Fibroblast of lung (primary cell): Measurements from ENCODE around the gene SEC14L1. TPM values are rescaled to one million over a fixed set of nuclear protein-coding genes. Genes with fewer than 3 reads are reported as not detected.

Source experiments
- DNase-seq, 2 donors: peaks; one replicate each; pipeline versions ENCODE4 v3.0.0 to v3.0.0-alpha.2; 2010; ENCODE audit warnings: low read depth in 2 of 2
- H2AFZ ChIP-seq: 2 replicates; pipeline ENCODE4 v1.5.1; 2012; ENCODE audit warnings: low read length, control low read depth, inconsistent platforms
- H3K27ac ChIP-seq: 2 replicates; pipeline ENCODE4 v1.5.1; 2011; ENCODE audit warnings: low read length, control low read depth; ENCODE audit not compliant: insufficient read depth
- H3K27me3 ChIP-seq: 2 replicates; pipeline ENCODE4 v1.5.1; 2011; ENCODE audit warnings: mild to moderate bottlenecking, low read length; ENCODE audit not compliant: control insufficient read depth, insufficient read depth
- H3K36me3 ChIP-seq: 2 replicates; pipeline ENCODE4 v1.5.1; 2011; ENCODE audit warnings: low read length; ENCODE audit not compliant: control insufficient read depth, insufficient read depth
- H3K4me1 ChIP-seq: 2 replicates; pipeline ENCODE4 v1.5.1; 2011; ENCODE audit warnings: low read length; ENCODE audit not compliant: control insufficient read depth, insufficient read depth; ENCODE audit errors: extremely low read depth
- H3K4me2 ChIP-seq: 2 replicates; pipeline ENCODE4 v1.5.1; 2011; ENCODE audit warnings: low read length, control low read depth; ENCODE audit not compliant: insufficient read depth; ENCODE audit errors: extremely low read depth
- H3K4me3 ChIP-seq, 4 experiments: fragments of 200-600 bp in 1 of 4; sonication (generic) in 1 of 4; replicated peaks in 1 of 4; 2 replicates each; pipeline ENCODE4 v1.5.1; 2011 to 2016; ENCODE audit warnings: low read length in 4 of 4, low read depth in 3 of 4, mild to moderate bottlenecking in 3 of 4, control low read depth in 2 of 4, inconsistent platforms in 1 of 4, mixed read lengths in 1 of 4; ENCODE audit not compliant: insufficient read depth in 1 of 4; ENCODE audit errors: control extremely low read depth in 1 of 4
- H3K79me2 ChIP-seq: 2 replicates; pipeline ENCODE4 v1.5.1; 2012; ENCODE audit warnings: mild to moderate bottlenecking, low read length, inconsistent platforms; ENCODE audit not compliant: control insufficient read depth, insufficient read depth
- H3K9ac ChIP-seq: 2 replicates; pipeline ENCODE4 v1.5.1; 2011; ENCODE audit warnings: mild to moderate bottlenecking, low read length, control low read depth; ENCODE audit not compliant: insufficient read depth
- H3K9me3 ChIP-seq: 2 replicates; pipeline ENCODE4 v1.5.1; 2012; ENCODE audit warnings: low read depth, low read length; ENCODE audit not compliant: control insufficient read depth, insufficient read depth
- H4K20me1 ChIP-seq: 2 replicates; pipeline ENCODE4 v1.5.1; 2011; ENCODE audit warnings: low read length; ENCODE audit not compliant: control insufficient read depth, insufficient read depth; ENCODE audit errors: extremely low read depth
- EZH2 ChIP-seq: IDR thresholded peaks from 2 replicates; pipeline ENCODE4 v1.5.1; 2012; ENCODE audit warnings: low read length, control low read depth, mild to moderate bottlenecking; ENCODE audit errors: missing control alignments
- polyA plus RNA-seq, 2 donors: library from polyadenylated mRNA; depleted of rRNA in 1 of 2; stranded (reverse) in 1 of 2; unstranded in 1 of 2; fragments of >200 nt; gene quantifications; 2 replicates each; pipeline ENCODE4 v1.2.1, GENCODE V29; 2011 to 2012; ENCODE audit warnings: missing spikeins in 1 of 2
- total RNA-seq: library from RNA; depleted of rRNA; stranded (reverse); fragments of >200 nt; gene quantifications from 2 replicates; pipeline ENCODE4 v1.2.1, GENCODE V29; 2014
- TF ChIP-seq, protein P1 (sequence below), 2 donors: IDR thresholded peaks in 1 of 2; conservative IDR thresholded peaks in 1 of 2; 1 replicate in 1 of 2; 2 replicates in 1 of 2; pipeline ENCODE4 v1.5.1; 2011 to 2012; ENCODE audit warnings: low read length in 2 of 2, control low read depth in 1 of 2, inconsistent platforms in 1 of 2, low read depth in 1 of 2, mild to moderate bottlenecking in 1 of 2

SEC14L1 gene
- total and polyA plus RNA-seq, 2 donors (not counting 1 experiment from before 2014, with no cell fraction given), result 21.1 to 32.9 TPM

DNA sequence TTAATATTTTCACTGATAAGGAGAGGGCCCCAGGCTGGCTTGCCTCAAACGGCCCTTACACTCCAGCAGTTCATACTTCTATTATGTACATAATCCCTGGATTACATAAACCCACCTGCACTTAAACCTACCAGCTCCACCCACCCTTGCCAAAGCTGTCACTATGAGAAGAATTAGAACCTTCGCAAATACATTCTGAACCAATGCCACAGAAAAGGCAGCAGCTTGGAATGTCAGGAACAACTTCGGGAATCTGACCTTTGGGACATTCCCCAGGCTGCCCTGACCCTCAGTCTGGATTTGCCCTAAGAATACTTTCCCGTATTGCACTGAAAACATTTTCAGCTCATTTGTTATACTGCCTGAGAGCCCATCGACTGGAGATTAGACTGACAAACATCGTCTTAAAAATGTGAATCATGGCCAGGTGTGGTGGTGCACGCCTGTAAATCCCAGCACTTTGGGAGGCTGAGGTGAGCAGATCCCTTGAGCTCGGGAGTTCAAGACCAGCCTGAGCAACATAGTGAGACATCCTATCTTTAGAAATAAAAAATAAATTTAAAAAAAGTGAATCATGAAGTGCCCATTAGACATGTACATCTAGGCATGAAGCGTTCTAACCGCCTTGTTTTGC lies 21.0 kb upstream of the SEC14L1 start:
- Histone ChIP-seq H4K20me1 (no peaks in the 10 kb centered on the region), H3K4me2 (no peak overlapping the region), H3K4me1 (peaks cover 11% of the 10 kb centered on the region), H3K79me2 (no peaks in the 10 kb centered on the region), H3K9ac (no peak overlapping the region), H3K27me3 (no peaks in the 10 kb centered on the region), H3K36me3 (no peaks in the 10 kb centered on the region), H2AFZ (no peak overlapping the region), H3K27ac (no peak overlapping the region), H3K4me3 (no peak overlapping the region), H3K9me3 (no peaks in the 10 kb centered on the region)
- TF ChIP-seq EZH2, result no peak
- TF ChIP-seq, protein P1, sequence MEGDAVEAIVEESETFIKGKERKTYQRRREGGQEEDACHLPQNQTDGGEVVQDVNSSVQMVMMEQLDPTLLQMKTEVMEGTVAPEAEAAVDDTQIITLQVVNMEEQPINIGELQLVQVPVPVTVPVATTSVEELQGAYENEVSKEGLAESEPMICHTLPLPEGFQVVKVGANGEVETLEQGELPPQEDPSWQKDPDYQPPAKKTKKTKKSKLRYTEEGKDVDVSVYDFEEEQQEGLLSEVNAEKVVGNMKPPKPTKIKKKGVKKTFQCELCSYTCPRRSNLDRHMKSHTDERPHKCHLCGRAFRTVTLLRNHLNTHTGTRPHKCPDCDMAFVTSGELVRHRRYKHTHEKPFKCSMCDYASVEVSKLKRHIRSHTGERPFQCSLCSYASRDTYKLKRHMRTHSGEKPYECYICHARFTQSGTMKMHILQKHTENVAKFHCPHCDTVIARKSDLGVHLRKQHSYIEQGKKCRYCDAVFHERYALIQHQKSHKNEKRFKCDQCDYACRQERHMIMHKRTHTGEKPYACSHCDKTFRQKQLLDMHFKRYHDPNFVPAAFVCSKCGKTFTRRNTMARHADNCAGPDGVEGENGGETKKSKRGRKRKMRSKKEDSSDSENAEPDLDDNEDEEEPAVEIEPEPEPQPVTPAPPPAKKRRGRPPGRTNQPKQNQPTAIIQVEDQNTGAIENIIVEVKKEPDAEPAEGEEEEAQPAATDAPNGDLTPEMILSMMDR (conservative IDR thresholded peaks at IDR 0.05 in 1 of 2, IDR thresholded peaks at IDR 0.05 in 1 of 2; ENCODE audit: low read depth in 1 of 2, low read length in 2 of 2), result no peak
- DNase-seq, result no peak

DNA sequence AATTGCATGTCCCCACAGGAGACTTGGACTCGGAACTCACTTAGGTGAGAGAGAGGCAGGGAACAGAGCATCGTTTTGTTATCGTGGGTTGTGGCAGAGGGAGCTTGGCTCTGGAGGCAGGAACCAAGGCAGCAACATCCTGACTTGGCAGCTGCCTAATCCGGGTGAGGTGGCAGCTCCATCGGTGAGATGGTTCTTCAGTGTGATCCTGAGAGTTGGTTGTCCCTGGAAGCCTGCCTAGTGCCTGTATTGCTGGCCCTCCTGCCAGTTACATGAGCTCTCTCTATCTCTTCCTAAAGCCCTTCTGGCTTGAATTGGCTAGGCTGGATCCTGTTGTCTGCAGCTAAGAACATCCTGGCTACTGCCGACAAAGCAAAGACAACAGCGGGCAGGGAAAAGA lies 19.9 kb upstream of the SEC14L1 start:
- Histone ChIP-seq H3K27me3 (no peaks in the 10 kb centered on the region), H3K27ac (no peak overlapping the region), H4K20me1 (no peaks in the 10 kb centered on the region), H3K9ac (no peak overlapping the region), H3K9me3 (no peaks in the 10 kb centered on the region), H2AFZ (no peak overlapping the region), H3K4me1 (peaks cover 11% of the 10 kb centered on the region), H3K4me2 (no peak overlapping the region), H3K36me3 (no peaks in the 10 kb centered on the region), H3K4me3 (no peak overlapping the region), H3K79me2 (no peaks in the 10 kb centered on the region)
- peak in 1 of 2 donors; percentile 38 for DNase-seq
- no peak for TF ChIP-seq EZH2
- TF ChIP-seq, protein P1 (conservative IDR thresholded peaks at IDR 0.05 in 1 of 2, IDR thresholded peaks at IDR 0.05 in 1 of 2; ENCODE audit: low read depth in 1 of 2, low read length in 2 of 2), result no peak

DNA sequence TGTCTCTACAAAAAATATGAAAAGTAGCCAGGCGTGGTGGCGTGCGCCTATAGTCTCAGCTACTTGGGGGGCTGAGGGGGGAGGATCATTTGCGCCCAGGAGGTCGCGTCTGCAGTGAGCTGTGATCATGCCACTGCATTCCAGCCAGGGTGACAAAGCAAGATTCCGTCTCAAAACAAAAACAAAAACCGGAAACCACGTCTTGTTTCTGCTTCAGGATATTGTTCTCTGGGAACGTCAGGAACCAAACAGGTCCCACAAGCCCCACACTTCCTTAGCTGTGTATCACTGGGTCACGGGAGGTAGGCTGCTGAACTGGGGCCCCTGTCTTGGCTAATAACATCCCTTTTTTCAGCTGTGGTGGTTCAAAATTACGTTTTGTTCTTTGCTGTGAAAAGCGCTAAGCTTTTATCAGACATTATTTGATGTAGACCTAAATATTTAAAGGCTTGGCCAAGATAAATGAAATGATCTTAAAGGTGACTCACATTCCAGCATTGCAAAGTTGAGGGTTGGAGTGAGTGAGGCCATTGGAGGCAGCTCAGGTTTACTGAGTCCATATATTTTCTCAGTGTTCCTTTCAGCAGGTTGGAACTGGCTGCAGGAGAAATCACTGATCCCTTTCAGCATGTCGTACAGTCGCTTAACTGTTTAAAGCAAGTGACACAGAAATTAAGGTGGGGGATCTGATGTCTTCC lies 16.4 kb upstream of the SEC14L1 start:
- H3K4me3 ChIP-seq, result no peak overlapping the region
- no peaks in the 10 kb centered on the region for H3K36me3 ChIP-seq
- TF ChIP-seq EZH2, result no peak
- TF ChIP-seq, protein P1 (conservative IDR thresholded peaks at IDR 0.05 in 1 of 2, IDR thresholded peaks at IDR 0.05 in 1 of 2; ENCODE audit: low read depth in 1 of 2, low read length in 2 of 2), result no peak
- peaks cover 13% of the 10 kb centered on the region for H3K4me1 ChIP-seq
- H4K20me1 ChIP-seq, result no peaks in the 10 kb centered on the region
- no peak overlapping the region for H2AFZ ChIP-seq
- no peaks in the 10 kb centered on the region for H3K27me3 ChIP-seq
- peak in 1 of 2 donors; percentile 85 for DNase-seq
- H3K9ac ChIP-seq, result no peak overlapping the region
- H3K79me2 ChIP-seq, result no peaks in the 10 kb centered on the region
- H3K4me2 ChIP-seq, result peak overlapping the region; percentile 59
- H3K27ac ChIP-seq, result peak overlapping the region; percentile 41
- H3K9me3 ChIP-seq, result no peaks in the 10 kb centered on the region
